A673 (cell line): ENCODE measurements around the gene ELP4.

ENCODE experiments used
- CTCF ChIP-seq: fragments of 300-800, 200-600 bp; sonication (generic); conservative IDR thresholded peaks from 2 replicates; pipeline ENCODE4 v1.5.1; 2017; ENCODE audit warnings: low read depth, mild to moderate bottlenecking, antibody characterized with exemption, low read length, moderate library complexity, mixed read lengths
- EZH2 ChIP-seq: fragments of 200-600 bp; sonication (generic); IDR thresholded peaks from 2 replicates; pipeline ENCODE4 v1.6.1; 2017; ENCODE audit warnings: borderline replicate concordance, low read depth, mild to moderate bottlenecking, mixed read lengths, antibody characterized with exemption, low read length; ENCODE audit not compliant: poor library complexity, severe bottlenecking

- TF ChIP-seq EZH2 (no peak), CTCF (no peak)
Measured at GRCh38 chr11:31772412-31772811, 262.8 kb downstream of the ELP4 start.
